Inferior parietal cortex (tissue), 1 donor: Measurements from ENCODE around the gene GIGYF2.
"Not testable (repeated sequence)": the region's sequence is repeated elsewhere in the genome, so short reads cannot be mapped to it uniquely, and the experiment has no call there.

Source experiments
- DNase-seq: peaks from one replicate; pipeline ENCODE4 v3.0.0-alpha.2; 2016; ENCODE audit errors: extremely low spot score

Gene GIGYF2

DNA sequence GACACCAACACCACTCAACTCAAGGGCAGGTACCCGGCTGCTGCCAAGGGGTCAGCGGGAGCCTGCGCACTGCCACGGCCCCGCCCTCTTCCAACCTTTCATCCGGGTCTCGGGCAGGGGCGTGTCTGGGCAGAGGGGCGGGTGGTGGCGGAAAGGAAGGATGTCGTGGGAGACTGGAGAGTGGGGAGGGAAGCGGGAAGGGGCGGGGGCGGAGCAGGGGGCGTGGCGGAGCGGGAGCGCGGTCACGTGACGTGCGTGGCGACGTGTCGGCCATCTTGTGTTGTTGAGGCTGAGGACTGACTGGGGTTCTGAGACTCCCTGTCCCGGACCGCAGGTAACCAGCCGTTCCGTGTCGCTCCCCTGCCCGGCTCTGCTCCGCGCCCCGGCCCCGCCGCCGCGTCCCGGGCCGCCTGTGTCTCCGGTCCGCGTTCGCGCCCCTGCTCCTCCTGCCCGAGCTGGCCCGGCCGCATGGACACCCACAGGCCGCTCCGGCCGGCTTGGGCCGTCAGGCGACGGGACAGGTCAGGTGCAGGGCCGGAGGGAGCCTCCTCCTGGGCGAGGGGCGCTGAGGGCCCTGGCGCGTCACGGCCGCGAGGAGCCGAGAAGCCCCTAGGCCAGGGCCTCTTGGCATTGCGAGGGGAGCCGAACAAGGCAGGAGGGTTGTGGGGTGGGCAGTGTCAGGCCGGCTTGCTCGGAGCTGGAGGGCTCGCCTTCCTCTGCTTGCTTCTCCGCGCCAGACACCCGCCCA is at the start of gene GIGYF2:
TSS of gene GIGYF2 (plus strand) at position 273 of the 748 bp plus-strand sequence. CDS start 37,867 bp downstream, outside the sequence.
- peak; percentile 85 for DNase-seq

GRCh38 chr2:232649033-232649432 is 48.1 kb upstream of the GIGYF2 start:
- no peak for DNase-seq

- no peak for DNase-seq
Measured at GRCh38 chr2:232652505-232652851, 44.7 kb upstream of the GIGYF2 start.

DNA sequence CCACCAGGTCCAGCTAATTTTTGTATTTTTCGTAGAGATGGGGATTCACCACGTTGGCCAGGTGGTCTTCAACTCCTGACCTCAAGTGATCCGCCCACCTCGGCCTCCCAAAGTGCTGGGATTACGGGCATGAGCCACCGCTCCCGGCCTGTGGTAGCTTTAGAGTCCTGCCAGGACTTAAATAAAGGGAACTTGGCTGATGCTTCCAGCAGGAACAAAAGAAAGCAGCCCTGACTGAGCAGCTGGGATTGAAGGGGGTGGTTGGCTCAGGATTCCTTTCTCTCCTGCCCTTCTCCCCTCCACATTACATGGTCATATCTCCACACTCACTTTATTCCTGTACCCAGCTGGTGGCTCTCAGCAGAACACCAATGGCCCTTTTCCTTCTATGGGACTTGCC is 43.7 kb upstream of the GIGYF2 start:
- no peak for DNase-seq

- no peak for DNase-seq
Measured at GRCh38 chr2:232655392-232655791, 41.7 kb upstream of the GIGYF2 start.

DNA sequence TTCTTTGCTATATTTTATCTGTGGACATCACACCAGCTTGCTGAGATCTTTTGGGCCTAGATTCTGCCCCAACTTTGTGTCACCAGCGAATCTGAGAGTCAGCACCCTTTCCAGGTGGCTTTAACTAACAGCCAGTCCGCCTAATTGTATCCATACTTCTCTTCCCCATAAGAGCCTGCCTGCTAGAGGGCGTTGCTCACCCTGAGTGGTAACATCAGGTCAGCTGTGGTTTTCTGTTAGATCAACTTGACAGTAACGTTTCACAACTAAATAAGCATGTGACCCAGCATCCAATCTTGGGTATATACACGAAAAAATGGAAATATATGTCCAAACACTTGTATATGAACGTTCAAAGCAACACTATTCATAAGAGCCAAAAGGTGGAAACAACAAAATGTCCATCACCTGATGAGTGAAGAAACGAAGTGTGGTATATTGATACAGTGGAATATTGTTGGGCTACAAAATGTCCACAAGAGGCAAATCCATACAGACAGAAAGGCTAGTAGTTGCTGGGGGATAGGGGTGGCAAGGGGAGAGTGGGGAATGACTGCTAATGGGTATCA is 38.8 kb upstream of the GIGYF2 start:
- no peak for DNase-seq

GRCh38 chr2:232659359-232659758 is 37.8 kb upstream of the GIGYF2 start:
- no peak for DNase-seq

- no peak for DNase-seq
Measured at GRCh38 chr2:232662486-232663260, 34.5 kb upstream of the GIGYF2 start.

- DNase-seq, result no peak
Measured at GRCh38 chr2:232666051-232666805, 30.9 kb upstream of the GIGYF2 start.

- DNase-seq, result peak; percentile 87
Measured at GRCh38 chr2:232667989-232668583, 29.0 kb upstream of the GIGYF2 start.

DNA sequence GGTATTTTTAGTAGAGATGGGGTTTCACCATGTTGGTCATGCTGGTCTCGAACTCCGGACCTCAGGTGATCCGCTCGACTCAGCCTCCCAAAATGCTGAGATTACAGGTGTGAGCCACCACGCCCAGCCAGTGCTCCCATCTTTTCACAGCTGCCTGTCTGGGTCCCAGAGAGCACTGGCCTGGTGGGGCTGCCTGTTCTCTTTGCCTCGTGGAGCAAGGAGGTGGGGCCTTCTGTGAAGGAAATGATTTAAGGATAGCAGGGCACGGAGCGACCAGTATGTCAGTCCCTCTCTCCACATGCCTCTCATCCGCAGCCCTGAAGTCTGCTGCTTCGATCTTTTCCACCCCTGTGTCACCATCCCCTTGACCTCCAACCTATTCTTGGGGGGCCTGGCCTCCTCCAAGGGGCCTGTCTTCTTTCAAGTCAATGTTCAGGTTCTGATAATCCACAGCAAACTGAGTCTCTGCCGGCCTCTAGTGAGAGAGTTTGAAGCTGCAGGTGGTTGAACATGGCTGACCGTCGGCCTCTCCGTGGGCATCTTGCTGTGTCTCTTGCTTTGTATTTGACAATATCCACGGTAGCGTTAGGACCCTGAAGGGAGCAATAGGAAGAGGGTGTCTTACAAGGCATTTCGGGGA is 28.2 kb upstream of the GIGYF2 start:
- peak; percentile 52 for DNase-seq

DNA sequence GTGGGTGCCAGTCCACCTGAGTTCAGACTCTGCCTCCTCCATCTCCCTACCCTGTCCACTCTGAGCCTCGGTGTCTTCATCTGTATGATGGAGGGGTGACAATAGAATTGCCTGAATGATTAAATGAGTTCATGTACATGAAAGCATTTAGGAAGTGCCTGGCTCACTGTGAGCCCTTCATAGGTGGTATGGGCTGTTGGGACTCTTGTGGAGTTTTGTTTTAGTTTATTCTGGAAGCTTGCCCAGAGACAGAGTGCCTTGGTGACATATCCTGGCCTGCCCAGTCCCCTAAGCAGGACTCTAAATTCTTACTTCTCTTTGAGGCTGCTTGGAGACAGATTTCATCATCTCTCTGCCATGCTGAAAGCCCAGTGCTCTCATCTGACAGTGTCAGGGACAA is 24.5 kb upstream of the GIGYF2 start:
- no peak for DNase-seq

DNA sequence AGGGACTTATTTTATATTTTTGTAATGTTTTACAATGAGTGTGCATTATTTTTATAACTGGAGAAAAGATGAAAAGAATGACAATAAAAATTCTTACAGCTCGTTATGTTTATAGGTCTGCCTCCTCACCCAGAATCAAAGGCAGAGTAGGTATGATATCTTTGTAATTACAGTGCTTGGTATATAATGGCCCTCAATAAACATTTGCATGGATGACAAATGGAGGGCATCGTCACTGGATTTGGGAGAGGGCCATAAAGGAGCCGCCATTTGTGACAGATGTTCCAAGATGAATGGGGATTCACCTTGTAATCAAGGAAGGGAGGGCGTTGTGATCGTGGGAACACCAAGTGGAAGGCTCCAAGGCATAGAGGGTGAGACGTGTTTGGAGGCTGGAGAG is 22.6 kb upstream of the GIGYF2 start:
- no peak for DNase-seq

DNA sequence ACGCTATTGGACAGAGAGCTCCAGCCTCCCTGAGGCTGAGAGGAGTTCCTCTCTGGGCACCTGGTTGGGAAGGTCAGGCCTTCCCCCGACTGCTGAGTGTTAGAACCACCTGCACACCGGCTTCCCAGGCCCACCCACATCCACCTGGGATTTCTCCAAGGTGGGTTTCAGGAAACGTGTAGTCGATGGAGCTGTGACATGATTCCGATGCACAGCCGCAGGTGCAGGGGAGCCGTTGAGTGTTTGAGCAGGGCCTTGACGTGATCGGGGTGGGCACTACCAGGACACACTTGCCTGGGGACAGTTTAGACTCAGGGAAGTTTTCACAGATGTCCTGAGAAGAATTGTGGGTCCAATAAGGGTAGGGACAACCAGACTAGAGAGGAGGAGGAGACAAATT is 21.8 kb upstream of the GIGYF2 start:
- no peak for DNase-seq

DNA sequence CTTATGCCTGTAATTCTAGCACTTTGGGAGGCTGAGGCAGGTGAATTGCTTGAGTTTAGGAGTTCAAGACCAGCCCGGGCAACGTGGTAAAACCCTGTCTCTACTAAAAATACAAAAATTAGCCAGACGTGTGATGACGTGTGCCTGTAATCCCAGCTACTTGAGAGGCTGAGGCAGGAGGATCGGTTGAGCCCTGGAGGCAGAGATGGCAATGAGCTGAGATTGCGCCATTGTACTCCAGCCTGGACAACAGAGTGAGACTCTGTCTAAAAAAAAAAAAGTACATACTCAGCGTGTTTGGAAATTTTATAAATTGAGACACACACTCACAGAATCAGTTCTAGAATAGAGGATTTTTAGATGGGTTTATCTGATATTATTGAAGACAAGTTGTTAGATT is 17.1 kb upstream of the GIGYF2 start:
- no peak for DNase-seq

DNA sequence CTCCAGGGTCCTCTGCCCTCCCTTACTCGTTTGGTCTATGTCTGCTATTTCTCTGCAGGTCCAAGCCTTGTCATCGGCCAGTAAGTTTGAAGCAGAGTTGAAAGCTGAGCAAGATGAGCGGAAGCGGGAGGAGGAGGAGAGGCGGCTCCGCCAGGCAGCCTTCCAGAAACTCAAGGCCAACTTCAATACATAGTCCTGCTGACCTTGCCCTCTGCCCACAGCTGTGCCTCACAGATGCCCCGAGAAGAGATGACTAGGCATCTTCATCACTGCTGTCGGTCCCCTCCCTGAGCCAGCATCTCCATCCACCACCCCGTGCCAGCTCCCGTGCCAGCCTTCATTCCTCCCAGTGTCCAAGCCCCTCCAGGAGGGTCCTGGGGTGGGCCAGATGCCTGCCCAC is 15.6 kb upstream of the GIGYF2 start:
- no peak for DNase-seq

DNA sequence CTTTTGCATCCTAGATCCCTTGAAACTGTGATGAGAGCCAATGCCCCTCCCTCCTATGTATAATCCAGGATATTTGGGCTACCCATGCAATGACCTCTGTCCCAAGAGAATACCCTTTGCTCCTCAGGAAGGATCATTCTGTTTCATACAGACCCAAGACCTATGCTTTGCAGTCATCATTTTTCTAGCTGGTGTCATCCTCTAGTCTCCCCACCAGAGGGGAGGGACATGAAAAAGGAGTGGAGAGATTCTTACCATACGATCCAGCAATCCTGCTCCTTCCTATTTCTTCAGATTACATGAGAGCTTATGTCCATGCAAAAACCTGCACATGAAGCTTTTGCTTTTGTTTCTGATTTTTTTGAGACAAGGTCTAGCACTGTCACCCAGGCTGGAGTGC is 13.8 kb upstream of the GIGYF2 start:
- no peak for DNase-seq

GRCh38 chr2:232685391-232685790 is 11.7 kb upstream of the GIGYF2 start:
- not testable (repeated sequence) for DNase-seq

- DNase-seq, result no peak
Measured at GRCh38 chr2:232687382-232688160, 9.6 kb upstream of the GIGYF2 start.

DNA sequence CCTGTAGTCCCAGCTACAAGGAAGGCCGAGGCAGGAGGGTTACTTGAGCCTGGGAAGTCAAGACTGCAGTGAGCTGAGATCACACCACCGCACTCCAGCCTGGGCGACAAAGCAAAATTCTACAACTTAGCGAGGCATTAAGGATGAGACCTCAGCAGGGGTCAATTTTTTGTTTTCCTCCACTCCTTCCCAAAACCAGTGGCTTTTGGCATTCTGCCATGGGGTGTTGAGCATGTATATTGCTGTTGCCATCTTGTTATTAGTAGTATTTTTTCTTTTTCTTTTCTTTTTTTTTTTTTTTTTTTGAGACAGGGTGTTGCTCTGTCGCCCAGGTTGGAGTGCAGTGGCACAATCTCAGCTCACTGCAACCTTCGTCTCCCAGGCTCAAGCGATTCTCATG is 8.9 kb upstream of the GIGYF2 start:
- DNase-seq, result no peak
